Measurements from ENCODE around the gene SAA2.

DNA sequence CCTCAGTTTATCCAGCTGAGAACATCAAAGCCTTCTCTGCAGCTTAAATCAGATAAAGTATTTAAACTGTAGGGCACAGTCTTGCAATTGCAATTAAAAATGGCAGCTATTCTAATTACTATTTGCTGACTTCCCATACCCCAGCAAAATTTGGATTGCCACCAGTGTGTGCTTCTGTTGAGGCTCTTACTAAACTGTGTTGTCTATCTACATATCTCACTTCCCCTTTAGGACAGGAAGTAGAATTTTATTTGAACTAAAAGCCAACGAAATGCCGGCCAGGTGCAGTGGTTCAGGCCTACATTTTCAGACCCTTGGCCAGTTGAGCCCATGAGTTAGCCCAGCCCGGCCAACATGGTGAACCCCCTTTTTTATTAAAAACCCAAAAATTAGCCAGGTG, 19.0 kb downstream of the SAA2 start:
- no peak for TF ChIP-seq CTCF (conservative IDR thresholded peaks at IDR 0.05; ENCODE audit: low read depth, low read length)
- no peak for TF ChIP-seq EZH2phosphoT487 (IDR thresholded peaks at IDR 0.05; ENCODE audit: borderline replicate concordance, low read length)
- no peak for TF ChIP-seq EZH2 (IDR thresholded peaks at IDR 0.05; ENCODE audit: low read length, unreplicated experiment)

Measured in PC-3 (cell line).